CD14-positive monocyte (primary cell): ENCODE data around the gene HPS5. TPM values are rescaled to one million over a fixed set of nuclear protein-coding genes. Genes with fewer than 3 reads are reported as not detected.

ENCODE experiments used
- DNase-seq, 3 donors: peaks; one replicate each; pipeline ENCODE4 v3.0.0-alpha.2; 2011 to 2022
- H2AFZ ChIP-seq: 2 replicates; pipeline ENCODE4 v1.6.0; 2012; ENCODE audit warnings: mild to moderate bottlenecking, low read depth, low read length, inconsistent platforms; ENCODE audit not compliant: insufficient read depth, poor library complexity, severe bottlenecking
- H3K27ac ChIP-seq, 2 donors: 1 replicate in 1 of 2; 2 replicates in 1 of 2; pipeline ENCODE4 v1.5.1; 2012 to 2013; ENCODE audit warnings: low read length in 2 of 2, control low read depth in 1 of 2, inconsistent platforms in 1 of 2, low read depth in 1 of 2, mild to moderate bottlenecking in 1 of 2
- H3K27me3 ChIP-seq, 2 donors: one replicate each; pipeline versions ENCODE4 v1.6.0 to v1.6.1; 2011 to 2013; ENCODE audit warnings: low read length in 2 of 2; ENCODE audit not compliant: control insufficient read depth in 2 of 2, insufficient read depth in 2 of 2
- H3K36me3 ChIP-seq, 2 donors: replicated peaks in 1 of 2; 1 replicate in 1 of 2; 2 replicates in 1 of 2; pipeline versions ENCODE4 v1.5.1 to v1.6.1; 2012 to 2013; ENCODE audit warnings: low read length in 2 of 2, control low read depth in 1 of 2, inconsistent platforms in 1 of 2, mild to moderate bottlenecking in 1 of 2; ENCODE audit not compliant: insufficient read depth in 2 of 2, control insufficient read depth in 1 of 2
- H3K4me1 ChIP-seq, 2 donors: 1 replicate in 1 of 2; 2 replicates in 1 of 2; pipeline versions ENCODE4 v1.5.1 to v1.6.1; 2012 to 2013; ENCODE audit warnings: low read length in 2 of 2, control low read depth in 1 of 2, inconsistent platforms in 1 of 2, mild to moderate bottlenecking in 1 of 2, moderate library complexity in 1 of 2; ENCODE audit not compliant: insufficient read depth in 2 of 2, control insufficient read depth in 1 of 2
- H3K4me2 ChIP-seq: replicated peaks from 2 replicates; pipeline ENCODE3; 2012; ENCODE audit warnings: low read length, moderate library complexity, mild to moderate bottlenecking; ENCODE audit not compliant: poor library complexity, severe bottlenecking; ENCODE audit errors: extremely low read depth
- H3K4me3 ChIP-seq, 3 experiments: fragments of 200-600 bp in 1 of 3; sonication (generic) in 1 of 3; replicated peaks in 1 of 3; 1 replicate in 2 of 3; 2 replicates in 1 of 3; pipeline ENCODE4 v1.5.1; 2011 to 2013; ENCODE audit warnings: low read length in 3 of 3, mild to moderate bottlenecking in 3 of 3, control low read depth in 2 of 3, low read depth in 2 of 3, inconsistent platforms in 1 of 3, moderate library complexity in 1 of 3
- H3K79me2 ChIP-seq: 2 replicates; pipeline ENCODE4 v1.6.0; 2012; ENCODE audit warnings: mild to moderate bottlenecking, control low read depth, inconsistent platforms, low read length, moderate library complexity; ENCODE audit not compliant: insufficient read depth
- H3K9ac ChIP-seq: 2 replicates; pipeline ENCODE4 v1.6.0; 2017; ENCODE audit warnings: low read length, mild to moderate bottlenecking; ENCODE audit not compliant: insufficient read depth, poor library complexity, severe bottlenecking
- H3K9me3 ChIP-seq, 2 donors: replicated peaks in 1 of 2; 1 replicate in 1 of 2; 2 replicates in 1 of 2; pipeline versions ENCODE4 v1.5.1 to v1.6.1; 2012 to 2013; ENCODE audit warnings: low read length in 2 of 2, control low read depth in 1 of 2; ENCODE audit not compliant: control insufficient read depth in 1 of 2, insufficient read depth in 1 of 2
- H4K20me1 ChIP-seq: 2 replicates; pipeline ENCODE4 v1.6.0; 2012; ENCODE audit warnings: mild to moderate bottlenecking, low read length, control low read depth, moderate library complexity; ENCODE audit not compliant: insufficient read depth
- H3K27ac Mint-ChIP-seq, 7 donors: one replicate each; pipeline ENCODE4 v1.8.0; 2020; ENCODE audit warnings: mild to moderate bottlenecking in 7 of 7, mixed read lengths in 7 of 7, moderate library complexity in 6 of 7, inconsistent platforms in 2 of 7
- H3K27me3 Mint-ChIP-seq, 3 donors: one replicate each; pipeline ENCODE4 v1.8.0; 2021 to 2022; ENCODE audit warnings: low read depth in 3 of 3, mild to moderate bottlenecking in 3 of 3, mixed read lengths in 3 of 3, moderate library complexity in 3 of 3, inconsistent platforms in 1 of 3
- H3K36me3 Mint-ChIP-seq, 2 donors: one replicate each; pipeline ENCODE4 v1.8.0; 2020; ENCODE audit warnings: mixed read lengths in 2 of 2, inconsistent platforms in 1 of 2, mild to moderate bottlenecking in 1 of 2
- H3K4me1 Mint-ChIP-seq: one replicate; pipeline ENCODE4 v1.8.0; 2020; ENCODE audit warnings: mild to moderate bottlenecking, mixed read lengths
- H3K4me3 Mint-ChIP-seq, 2 donors: one replicate each; pipeline ENCODE4 v1.8.0; 2020; ENCODE audit warnings: mild to moderate bottlenecking in 2 of 2, mixed read lengths in 2 of 2, moderate library complexity in 1 of 2
- H3K9me3 Mint-ChIP-seq, 7 donors: one replicate each; pipeline ENCODE4 v1.8.0; 2020 to 2022; ENCODE audit warnings: mixed read lengths in 7 of 7, mild to moderate bottlenecking in 6 of 7, moderate library complexity in 6 of 7, inconsistent platforms in 2 of 7
- WGBS: methylation state at CpG from one replicate; pipeline ENCODE4 v1.1.5; 2013; ENCODE audit warnings: missing lambda C conversion rate; ENCODE audit not compliant: insufficient coverage; 5-methylcytosine and 5-hydroxymethylcytosine counted together
- intact Hi-C, 2 donors: fragments of 100-400 bp; cut with micrococcal nuclease; formaldehyde crosslinking; loops; one replicate each; pipeline versions ENCODE4 v1.15.0 to v1.15.1; 2023
- polyA plus RNA-seq, 3 donors: library from polyadenylated mRNA; depleted of rRNA in 1 of 3; unstranded in 2 of 3; stranded (reverse) in 1 of 3; fragments of 300-500 nt in 2 of 3; fragments of >200 nt in 1 of 3; fragmentation: Illumina TruSeq in 2 of 3; gene quantifications; 1 replicate in 2 of 3; 2 replicates in 1 of 3; pipeline ENCODE4 v1.2.3, GENCODE V29; 2012 to 2021
- TF ChIP-seq, protein P1 (sequence below): fragments of 200-600 bp; IDR thresholded peaks from one replicate; pipeline ENCODE4 v1.8.0; 2022; ENCODE audit warnings: antibody characterized with exemption, mild to moderate bottlenecking

The HPS5 gene
- polyA plus RNA-seq, 3 donors: 11.4 to 17.7 (median 12.9) TPM

DNA sequence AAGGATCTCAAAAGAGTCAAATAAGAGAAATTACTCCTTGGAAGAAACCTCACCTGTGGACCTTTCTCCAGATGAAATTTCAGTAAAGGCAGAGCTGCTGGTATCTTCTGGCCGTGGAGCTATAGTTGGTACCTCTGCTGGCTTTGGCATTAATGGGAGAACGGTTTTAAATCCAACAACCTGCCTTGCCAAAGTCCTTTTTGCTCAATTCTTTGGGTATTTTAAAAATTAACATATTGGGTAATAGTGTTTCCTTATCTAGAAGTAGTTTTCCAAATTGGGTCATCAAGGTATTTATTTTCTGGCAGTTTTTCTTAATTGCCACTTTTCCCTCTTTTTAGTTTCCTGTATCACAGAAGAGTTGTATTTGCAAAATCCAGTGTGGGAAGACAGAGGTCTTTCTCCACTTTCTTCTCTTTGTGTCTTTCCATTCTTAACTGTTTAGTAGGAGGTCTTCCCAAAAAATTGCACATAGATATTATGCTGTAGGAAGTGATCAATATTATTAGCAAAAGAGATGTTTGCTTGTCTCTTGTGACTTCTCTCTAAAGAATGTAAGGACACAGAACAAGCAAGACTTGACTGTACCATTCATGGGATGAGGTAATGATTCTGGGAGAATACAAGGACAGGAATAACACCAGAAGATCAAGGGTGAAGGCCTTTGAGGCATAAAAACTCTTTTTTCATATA, 85.1 kb downstream of the HPS5 start, which contains the start of gene SAA4:
TSS of gene SAA4 (minus strand) at position 139 of the 693 bp plus-strand sequence. CDS start 876 bp downstream, outside the sequence.
- Histone ChIP-seq H3K36me3 (no peaks in the 10 kb centered on the region), H3K9ac (no peak within 1 kb of the TSS), H3K27me3 (peaks cover 20 to 22% of the 10 kb centered on the region in 2 donors), H3K4me3 (no peak within 1 kb of the TSS), H3K9me3 (no peaks in the 10 kb centered on the region), H3K79me2 (no peaks in the 10 kb centered on the region), H4K20me1 (no peaks in the 10 kb centered on the region), H2AFZ (no peak within 1 kb of the TSS), H3K4me2 (no peak within 1 kb of the TSS), H3K27ac (no peak within 1 kb of the TSS), H3K4me1 (no peaks in the 10 kb centered on the region)
- TF ChIP-seq, protein P1, sequence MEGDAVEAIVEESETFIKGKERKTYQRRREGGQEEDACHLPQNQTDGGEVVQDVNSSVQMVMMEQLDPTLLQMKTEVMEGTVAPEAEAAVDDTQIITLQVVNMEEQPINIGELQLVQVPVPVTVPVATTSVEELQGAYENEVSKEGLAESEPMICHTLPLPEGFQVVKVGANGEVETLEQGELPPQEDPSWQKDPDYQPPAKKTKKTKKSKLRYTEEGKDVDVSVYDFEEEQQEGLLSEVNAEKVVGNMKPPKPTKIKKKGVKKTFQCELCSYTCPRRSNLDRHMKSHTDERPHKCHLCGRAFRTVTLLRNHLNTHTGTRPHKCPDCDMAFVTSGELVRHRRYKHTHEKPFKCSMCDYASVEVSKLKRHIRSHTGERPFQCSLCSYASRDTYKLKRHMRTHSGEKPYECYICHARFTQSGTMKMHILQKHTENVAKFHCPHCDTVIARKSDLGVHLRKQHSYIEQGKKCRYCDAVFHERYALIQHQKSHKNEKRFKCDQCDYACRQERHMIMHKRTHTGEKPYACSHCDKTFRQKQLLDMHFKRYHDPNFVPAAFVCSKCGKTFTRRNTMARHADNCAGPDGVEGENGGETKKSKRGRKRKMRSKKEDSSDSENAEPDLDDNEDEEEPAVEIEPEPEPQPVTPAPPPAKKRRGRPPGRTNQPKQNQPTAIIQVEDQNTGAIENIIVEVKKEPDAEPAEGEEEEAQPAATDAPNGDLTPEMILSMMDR: no peak
- DNase-seq: no peak
- Mint-ChIP-seq H3K36me3 (no peaks in the 10 kb centered on the region), H3K27ac (no peak within 1 kb of the TSS), H3K9me3 (peaks cover 0 to 2% (median 0%) of the 10 kb centered on the region in 7 donors), H3K4me3 (no peak within 1 kb of the TSS), H3K27me3 (peaks cover 16 to 33% (median 30%) of the 10 kb centered on the region in 3 donors), H3K4me1 (no peaks in the 10 kb centered on the region)
- intact Hi-C loops: no loop called here
- WGBS: no CpG with 5 or more reads among the region's 2 CpGs

DNA sequence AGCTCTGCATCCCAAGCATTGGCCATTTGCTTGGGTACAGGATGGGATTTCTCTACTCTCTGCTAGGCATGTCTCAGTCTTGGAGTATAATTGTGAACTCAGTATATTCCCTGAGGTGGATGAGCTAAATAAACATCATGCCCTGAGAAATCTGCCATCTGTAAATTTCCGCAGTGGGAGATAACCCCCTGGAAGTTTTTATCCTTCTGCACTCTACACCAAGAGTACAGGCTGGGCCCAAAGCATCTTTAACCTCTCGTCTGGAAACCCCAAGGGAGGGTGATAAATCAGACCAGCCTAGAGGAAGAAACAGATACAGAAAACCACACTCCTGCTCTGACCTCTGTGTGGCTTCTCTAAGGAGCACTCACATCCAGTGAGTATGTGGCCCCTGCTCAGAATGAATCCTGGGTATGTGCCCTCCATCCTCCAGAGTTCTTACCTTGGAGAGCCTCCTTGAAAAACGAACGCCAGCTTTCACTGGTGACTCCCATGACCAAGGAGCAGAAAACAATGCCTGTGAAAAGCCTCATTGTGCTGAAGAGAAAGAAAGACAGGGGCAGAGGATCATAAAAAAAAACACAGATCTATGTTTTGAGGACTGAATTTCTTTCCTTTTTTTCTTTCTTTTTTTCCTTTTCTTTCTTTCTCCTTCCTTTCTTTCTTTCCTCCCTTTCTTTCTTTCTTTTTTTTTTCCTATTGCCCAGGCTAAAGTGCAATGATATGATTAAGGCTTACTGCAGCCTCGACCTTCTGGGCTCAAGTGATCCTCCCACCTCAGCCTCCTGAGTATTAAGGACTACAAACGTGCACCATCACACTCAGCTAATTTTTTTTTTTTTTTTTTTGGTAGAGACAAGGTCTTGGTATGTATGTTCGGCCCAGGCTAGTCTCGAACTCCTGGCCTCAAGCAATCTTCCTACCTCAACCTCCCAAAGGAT, 86.3 kb downstream of the HPS5 start:
- DNase-seq: no peak
- no peaks in the 10 kb centered on the region for H3K4me1 Mint-ChIP-seq
- Histone ChIP-seq H2AFZ (no peak overlapping the region), H3K4me1 (no peaks in the 10 kb centered on the region), H3K36me3 (no peaks in the 10 kb centered on the region), H3K27ac (no peak overlapping the region), H3K4me3 (no peak overlapping the region), H4K20me1 (no peaks in the 10 kb centered on the region), H3K79me2 (no peaks in the 10 kb centered on the region), H3K9ac (no peak overlapping the region), H3K9me3 (no peaks in the 10 kb centered on the region), H3K4me2 (no peak overlapping the region), H3K27me3 (peaks cover 18 to 19% of the 10 kb centered on the region in 2 donors)
- WGBS: 80% methylated on average over 1 of the region's 8 CpGs
- intact Hi-C loops: no loop called here
- peaks cover 0 to under 1% (median 0%) of the 10 kb centered on the region in 7 donors for H3K9me3 Mint-ChIP-seq
- peaks cover 18 to 33% (median 30%) of the 10 kb centered on the region in 3 donors for H3K27me3 Mint-ChIP-seq
- H3K36me3 Mint-ChIP-seq: no peaks in the 10 kb centered on the region
- no peak overlapping the region for H3K27ac Mint-ChIP-seq
- H3K4me3 Mint-ChIP-seq: no peak overlapping the region
- TF ChIP-seq, protein P1: no peak
